ENCODE results near the gene ZNF683.

Gene ZNF683

GRCh38 chr1:26357121-26357602, 15.4 kb downstream of the ZNF683 start:
- DNase-seq = no peak

- DNase-seq = no peak
Observed at GRCh38 chr1:26356106-26356505, 16.4 kb downstream of the ZNF683 start.

GRCh38 chr1:26354972-26355371, 17.6 kb downstream of the ZNF683 start:
- no peak for DNase-seq

- DNase-seq = no peak
Observed at GRCh38 chr1:26353976-26354820, 18.4 kb downstream of the ZNF683 start, which contains the start of gene CRYBG2. TSS of gene CRYBG2 (minus strand) at chr1:26354130. CDS start at chr1:26346657, 7,473 bp downstream.

GRCh38 chr1:26353210-26353859, 19.2 kb downstream of the ZNF683 start:
- no peak for DNase-seq

- no peak for DNase-seq
Observed at GRCh38 chr1:26352338-26352679, 20.2 kb downstream of the ZNF683 start.

GRCh38 chr1:26351590-26352337, 20.8 kb downstream of the ZNF683 start:
- DNase-seq = no peak

- DNase-seq = no peak
Observed at GRCh38 chr1:26350701-26351589, 21.6 kb downstream of the ZNF683 start.

GRCh38 chr1:26350343-26350700, 22.2 kb downstream of the ZNF683 start:
- no peak for DNase-seq

- no peak for DNase-seq
Observed at GRCh38 chr1:26349877-26350244, 22.7 kb downstream of the ZNF683 start.

GRCh38 chr1:26349188-26349876, 23.2 kb downstream of the ZNF683 start:
- no peak for DNase-seq

- DNase-seq = no peak
Observed at GRCh38 chr1:26346274-26347033, 26.1 kb downstream of the ZNF683 start.

- no peak for DNase-seq
Observed at GRCh38 chr1:26345718-26346117, 26.8 kb downstream of the ZNF683 start.

- DNase-seq = no peak
Observed at GRCh38 chr1:26344147-26344920, 28.2 kb downstream of the ZNF683 start.

GRCh38 chr1:26340047-26340481, 32.5 kb downstream of the ZNF683 start:
- no peak for DNase-seq

- no peak for DNase-seq
Observed at GRCh38 chr1:26338670-26339069, 33.9 kb downstream of the ZNF683 start.

GRCh38 chr1:26337625-26338024, 34.9 kb downstream of the ZNF683 start:
- DNase-seq = no peak

GRCh38 chr1:26337206-26337535, 35.4 kb downstream of the ZNF683 start:
- no peak for DNase-seq

GRCh38 chr1:26336477-26337205, 35.9 kb downstream of the ZNF683 start:
- peak; percentile 78 for DNase-seq

Measured in hematopoietic multipotent progenitor cell treated with erythropoietin and hydrocortisone succinate and interleukin-3 and kit ligand, for 6 days (in vitro differentiated cells).